Fibroblast of skin of left quadriceps (primary cell): ENCODE measurements around the gene KRT80.

Experiments
- DNase-seq, 2 experiments: peaks; one replicate each; pipeline ENCODE4 v3.0.0-alpha.2; 2013; ENCODE audit warnings: low read depth in 2 of 2

Gene KRT80

DNA sequence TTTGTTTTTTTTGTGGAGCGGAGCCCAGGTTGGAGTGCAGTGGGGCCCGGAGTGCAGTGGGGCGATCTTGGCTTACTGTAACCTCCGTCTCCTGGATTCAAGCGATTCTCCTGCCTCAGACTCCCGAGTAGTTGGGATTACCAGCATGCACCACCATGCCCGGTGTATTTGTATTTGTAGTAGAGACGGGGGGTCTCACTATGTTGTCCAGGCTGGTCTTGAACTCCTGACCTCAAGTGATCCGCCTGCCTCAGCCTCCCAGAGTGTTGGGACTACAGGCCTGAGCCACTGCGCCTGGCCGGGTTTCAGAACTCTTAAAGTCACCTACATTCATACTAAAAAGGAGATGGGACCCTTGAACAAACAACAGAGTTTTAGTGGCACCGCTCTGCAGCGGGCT is 52.7 kb downstream of the KRT80 start:
- no peak for DNase-seq

GRCh38 chr12:52137746-52138145 is 54.1 kb downstream of the KRT80 start:
- no peak for DNase-seq

GRCh38 chr12:52132754-52133161 is 59.1 kb downstream of the KRT80 start:
- DNase-seq = no peak

DNA sequence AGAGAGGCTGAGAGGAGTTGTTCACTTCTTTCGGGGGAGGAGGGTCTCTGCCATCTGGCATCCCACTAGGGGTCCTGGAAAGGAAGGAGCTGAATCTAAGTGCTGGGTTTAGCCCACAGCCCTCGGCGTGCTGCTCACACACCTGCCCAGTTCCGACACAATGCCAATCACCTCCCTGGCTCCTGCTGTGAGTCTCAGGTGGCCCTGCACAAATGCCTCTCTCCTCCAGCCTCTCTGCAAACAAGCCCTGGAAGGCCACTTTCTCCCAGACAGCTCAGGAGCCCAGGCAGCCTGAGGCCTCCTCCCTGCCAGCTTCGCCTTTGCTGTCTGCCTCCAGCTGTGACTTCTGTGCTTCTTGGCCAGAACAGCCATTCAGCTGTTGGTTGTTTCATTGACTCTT is 61.1 kb downstream of the KRT80 start:
- no peak for DNase-seq

DNA sequence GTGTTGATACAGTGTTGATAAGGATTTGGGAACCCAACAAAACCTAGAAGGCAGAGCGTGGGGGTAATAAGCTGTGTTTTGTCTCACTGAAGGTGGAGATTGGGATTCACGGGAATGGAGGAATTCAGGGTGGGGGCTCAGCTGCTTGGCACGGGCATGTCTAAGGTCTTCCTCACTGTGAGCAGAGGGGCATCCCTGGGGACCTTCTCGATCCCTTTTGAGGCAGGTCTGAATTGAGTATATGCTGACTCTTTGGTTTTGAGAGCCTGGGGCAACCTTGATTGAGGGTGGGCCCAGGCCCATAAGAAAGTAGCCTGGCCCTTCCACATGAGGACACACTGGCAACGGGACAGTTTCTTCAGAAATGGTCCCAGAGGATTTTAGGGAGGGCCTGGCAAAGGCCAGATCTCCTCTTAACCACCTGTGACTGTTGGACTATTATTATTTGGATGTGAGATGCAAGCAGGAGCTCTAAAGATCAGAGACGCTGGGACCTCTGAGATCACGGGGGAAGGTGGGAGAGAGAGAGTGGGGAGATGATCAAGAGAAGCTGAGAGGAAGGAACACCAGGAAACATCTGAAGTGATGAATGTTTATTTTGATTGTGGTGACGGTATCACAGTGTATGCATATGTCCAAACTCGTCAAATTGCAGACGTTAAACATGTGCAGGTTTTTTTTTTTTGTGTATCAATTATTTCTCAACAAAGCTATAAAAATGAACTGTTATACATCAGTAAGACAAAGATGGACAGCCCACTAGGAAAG is 63.9 kb downstream of the KRT80 start:
- DNase-seq = no peak

DNA sequence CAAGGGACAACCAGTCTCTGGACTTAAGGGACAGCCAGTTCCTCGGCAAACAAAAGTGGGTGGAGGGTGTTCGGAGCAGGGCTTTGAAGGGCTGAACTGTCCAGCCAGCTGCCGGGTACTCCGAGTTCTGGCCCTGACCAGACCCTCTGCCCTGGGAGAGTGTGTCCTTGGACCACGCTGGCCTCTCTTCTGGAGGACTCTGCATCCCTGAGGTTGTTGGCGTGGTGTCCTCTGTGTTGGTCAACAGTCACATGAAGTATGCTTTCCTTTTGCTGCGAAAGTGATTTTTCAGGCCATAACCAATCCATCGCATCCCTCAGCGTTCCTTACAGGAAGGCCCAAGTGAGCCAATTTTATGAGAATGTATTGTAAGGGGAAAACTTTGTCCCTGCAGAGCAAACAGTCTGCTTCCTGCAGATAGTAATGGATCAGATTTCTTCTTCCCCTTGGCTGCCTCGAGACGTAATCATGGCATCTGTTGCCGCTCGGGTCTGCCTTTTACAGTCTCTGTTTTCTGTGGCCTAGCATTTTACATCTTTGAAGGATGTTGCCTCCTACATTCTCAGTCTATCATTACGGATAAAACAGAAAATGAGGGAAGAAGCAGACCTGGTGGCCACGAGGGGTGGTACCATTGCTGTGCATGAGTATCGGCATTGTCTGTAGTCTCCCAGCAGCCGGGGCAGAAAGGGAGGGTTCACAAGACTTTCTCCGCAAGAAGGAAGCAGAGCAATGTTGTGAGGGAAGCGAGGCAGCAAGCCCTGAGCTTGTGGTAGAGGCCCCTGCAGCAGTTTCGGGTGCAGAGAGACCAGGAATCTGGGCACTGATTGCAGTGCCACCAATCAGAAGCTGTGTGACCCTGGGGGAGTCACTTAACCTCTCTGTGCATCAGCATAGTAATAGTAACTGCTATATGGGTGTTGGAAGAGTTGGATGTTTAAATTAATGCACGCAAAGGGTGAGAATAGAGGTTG is 64.9 kb downstream of the KRT80 start:
- no peak for DNase-seq

DNA sequence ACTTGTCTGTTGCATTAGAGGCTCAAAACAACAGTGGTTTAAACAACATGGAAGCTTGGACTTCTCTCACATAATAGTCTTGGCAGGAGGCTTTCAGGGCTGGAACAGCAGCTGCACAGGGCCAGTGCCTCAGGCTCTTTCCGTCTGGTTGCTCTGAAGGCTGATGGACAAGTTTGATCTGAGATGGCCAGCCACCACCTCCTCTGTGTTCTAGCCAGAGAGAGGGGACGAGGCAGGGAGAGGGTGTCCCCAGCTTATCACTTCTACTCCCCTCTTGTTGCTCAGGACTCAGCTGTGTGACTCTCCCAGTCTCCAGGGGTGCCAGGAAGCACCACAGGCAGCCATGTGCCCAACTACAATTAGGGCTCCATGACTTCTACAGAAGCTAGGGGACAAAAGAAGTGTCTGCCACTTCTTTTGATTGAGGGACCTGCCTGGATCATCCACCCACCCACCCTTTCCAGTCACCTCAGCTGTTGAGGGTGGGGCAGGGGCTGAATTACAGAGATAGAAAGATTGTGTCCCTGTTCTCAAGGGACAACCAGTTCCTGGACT is 65.7 kb downstream of the KRT80 start:
- no peak for DNase-seq

- DNase-seq = no peak
Observed at GRCh38 chr12:52125476-52125900, 66.3 kb downstream of the KRT80 start.

- DNase-seq = no peak
Observed at GRCh38 chr12:52123487-52124186, 68.2 kb downstream of the KRT80 start.

GRCh38 chr12:52122904-52123303 is 68.9 kb downstream of the KRT80 start:
- DNase-seq = no peak

GRCh38 chr12:52122540-52122871 is 69.3 kb downstream of the KRT80 start:
- no peak for DNase-seq

DNA sequence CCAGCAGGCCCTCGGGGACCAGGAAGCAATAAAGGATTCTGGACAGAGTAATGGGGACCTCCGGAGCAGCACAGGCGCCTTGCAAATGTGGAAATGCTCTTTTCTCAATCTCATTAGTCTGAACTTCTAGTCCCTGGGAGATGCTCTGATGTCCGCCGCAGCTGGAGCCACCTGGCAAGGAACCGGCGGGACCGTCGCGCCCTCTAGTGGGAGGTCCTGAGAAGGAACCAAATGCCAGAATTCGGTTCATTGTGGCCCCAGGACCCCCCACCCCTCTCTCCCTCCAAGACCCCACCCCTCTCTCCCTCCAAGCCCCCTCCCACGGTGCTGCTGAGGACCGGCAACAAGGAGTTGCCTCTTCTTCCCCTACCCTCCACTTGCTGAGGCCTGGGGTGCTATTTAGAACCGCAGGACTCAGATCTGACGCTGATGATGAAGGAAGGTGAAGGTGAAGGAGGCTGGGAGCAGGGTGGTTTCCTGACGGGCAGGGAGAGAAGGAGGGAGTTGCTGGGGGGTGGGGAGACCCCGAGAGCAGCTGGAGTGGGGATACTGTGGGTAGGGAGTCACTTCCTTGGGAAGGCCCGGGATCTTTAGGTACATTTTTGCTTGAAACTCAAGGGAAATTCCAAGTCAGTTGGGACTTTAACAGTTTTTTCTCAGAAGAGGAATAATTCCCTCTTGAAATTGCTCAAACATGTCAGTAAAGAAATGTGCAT is 69.8 kb downstream of the KRT80 start:
- no peak for DNase-seq

- no peak for DNase-seq
Observed at GRCh38 chr12:52120951-52121823, 70.6 kb downstream of the KRT80 start.

DNA sequence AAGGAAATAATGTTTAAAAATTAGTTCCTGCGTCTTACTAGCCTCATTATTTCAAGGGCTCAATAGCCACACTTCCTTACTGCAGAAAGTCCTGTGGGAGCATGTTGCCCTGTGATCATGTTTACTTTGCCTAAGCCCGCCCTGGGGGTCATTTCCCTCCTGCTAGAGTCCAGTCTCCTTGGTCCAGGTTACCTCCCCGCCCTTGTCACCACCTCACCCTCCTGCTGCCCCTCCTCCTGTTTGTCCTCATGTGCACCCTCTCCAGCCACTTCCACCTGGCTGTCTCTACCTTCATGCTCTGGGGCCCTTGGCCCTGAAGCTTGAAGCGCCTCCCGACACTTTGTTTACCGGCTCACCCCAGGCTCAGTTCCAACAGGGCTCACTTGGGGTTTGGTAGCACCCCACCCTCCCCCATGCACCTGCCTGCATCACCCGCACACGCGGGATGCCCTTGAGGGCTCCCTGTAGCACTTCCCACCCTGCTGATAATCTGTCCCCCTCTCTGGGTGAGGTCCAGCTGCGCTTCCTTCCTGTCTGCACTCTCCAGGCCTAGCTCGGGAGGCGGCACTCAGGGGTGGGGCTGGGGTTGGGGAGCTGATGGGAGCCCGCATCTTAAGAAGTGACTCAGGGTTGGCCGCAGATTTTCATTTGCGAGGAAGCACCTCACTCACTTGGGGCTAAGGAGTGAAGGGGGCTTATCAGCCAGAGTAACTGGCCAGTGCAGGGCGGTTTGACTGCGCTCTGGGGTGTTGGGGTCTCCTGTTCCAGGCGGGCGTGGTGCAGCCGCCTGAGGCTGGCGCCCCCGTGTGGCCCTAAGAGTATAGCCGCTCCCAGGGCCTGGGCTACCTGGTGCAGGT is 72.2 kb downstream of the KRT80 start:
- no peak for DNase-seq
